GM18867 (cell line): ENCODE data around the gene DHRS7B.
"Not testable (repeated sequence)": the region's sequence is repeated elsewhere in the genome, so short reads cannot be mapped to it uniquely, and the experiment has no call there.

ENCODE experiments used
- ATAC-seq: cut with Tn5 transposase; IDR thresholded peaks from one replicate; pipeline ENCODE4 v1.9.1; 2021; ENCODE audit warnings: mild to moderate bottlenecking, moderate library complexity; ENCODE audit not compliant: unreplicated experiment

DHRS7B gene

DNA sequence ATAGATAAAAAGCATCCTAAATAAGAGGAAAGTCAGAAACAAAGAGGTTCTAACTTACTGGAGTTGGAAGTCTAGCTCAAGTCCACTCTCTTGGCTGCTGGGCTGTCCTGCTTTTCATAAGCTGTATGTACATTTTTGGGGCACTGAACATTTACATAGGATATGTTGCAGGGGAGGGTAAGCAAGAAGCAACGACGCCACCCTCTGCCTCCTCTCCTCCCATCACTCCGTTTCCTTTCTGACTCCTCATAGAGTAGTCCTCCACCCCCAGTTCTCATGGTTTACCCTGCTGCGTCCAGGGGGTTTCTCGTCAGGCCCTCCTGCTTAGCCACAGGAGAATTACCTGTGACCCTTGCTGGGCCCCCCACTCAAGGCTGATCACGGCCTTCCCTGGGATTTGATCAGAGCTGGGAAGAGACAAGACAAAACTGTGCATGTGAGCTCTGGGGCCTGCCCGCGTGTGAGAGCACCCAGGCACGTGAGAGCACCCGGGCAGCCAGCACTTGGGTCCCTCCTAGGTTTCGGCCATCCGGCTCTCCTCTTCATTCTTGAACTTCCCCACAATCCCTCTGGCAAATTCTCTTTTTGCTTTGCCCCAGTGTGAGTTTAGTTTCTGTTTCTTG is 50.1 kb downstream of the DHRS7B start:
- ATAC-seq, result no peak

DNA sequence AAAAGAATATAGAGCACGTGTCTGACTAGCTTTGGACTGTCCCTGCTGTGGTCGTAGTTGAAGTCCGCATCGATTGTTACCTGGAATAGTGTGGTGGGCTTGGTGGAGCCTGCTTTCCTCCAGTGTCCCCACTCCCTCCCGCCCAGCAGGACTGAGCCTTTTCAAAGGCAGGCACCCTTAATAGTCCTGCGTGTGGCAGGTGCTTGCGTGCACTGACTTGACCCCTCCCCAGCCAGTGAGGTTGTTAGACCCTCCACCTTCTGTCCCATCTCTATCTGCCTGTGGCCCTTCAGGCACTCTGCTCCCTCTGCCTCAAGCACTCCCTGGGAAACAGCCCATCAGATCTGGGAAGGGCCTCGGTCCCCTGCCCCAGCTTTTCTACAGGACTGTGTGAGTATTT is 50.6 kb downstream of the DHRS7B start:
- ATAC-seq, result no peak

- no peak for ATAC-seq
Measured at GRCh38 chr17:21177854-21178600, 51.3 kb downstream of the DHRS7B start.

GRCh38 chr17:21183468-21183867 is 56.7 kb downstream of the DHRS7B start:
- no peak for ATAC-seq

DNA sequence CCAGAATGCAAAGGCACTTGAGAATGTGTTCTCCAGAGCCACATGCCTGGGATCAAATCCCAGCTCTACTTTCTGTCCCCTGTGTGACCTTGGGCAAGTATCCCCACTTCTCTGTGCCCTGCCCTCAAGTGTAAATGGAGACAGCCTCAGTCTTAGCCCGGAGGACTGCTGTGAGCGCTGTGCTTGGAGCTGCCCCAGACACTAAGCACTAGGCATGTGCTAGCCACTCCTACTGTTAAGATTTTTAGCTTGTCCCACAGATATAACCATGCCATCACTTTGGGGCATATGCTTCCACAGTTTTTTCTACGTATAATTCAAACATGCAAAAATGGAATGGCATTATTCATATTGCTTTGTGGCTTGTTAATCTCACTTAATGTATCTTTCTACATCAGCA is 57.8 kb downstream of the DHRS7B start:
- no peak for ATAC-seq

- no peak for ATAC-seq
Measured at GRCh38 chr17:21185061-21185460, 58.3 kb downstream of the DHRS7B start.

DNA sequence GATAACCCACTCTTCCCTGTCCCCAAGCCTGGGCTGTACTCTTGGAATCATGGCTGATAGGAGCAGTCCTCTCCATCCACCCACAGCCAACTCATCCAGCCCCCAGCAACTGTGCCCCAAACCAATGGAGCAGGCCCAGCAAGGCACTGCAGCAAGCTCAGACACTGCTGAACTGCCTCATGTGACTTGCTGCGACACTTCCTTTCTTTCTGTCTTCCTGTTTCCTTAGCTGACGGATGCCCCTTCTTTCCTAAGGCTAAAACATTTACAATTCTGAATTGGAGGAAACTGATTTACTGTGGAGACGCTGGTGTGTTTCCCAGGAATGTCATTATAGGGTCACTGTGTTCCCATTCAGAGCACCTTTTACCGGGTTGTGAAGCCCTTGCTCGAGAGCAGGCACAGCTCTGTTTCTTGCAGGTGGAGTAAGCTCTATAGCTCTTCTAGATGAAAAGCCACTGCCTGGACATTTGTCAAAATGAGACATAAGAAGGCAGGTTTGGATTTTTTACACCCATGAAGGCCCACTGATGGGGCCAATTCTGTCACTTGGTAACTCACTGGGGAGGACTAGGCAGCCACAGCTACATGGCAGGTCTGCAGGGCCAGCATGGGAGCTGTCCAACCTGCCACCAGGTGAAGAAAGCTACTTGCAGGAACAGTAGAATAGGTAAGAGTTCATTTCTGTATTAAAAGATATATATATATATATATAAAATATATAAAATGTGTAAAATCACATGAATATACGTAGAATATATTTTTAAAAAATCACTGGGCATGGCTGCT is 59.8 kb downstream of the DHRS7B start:
- ATAC-seq, result no peak

GRCh38 chr17:21189361-21189760 is 62.6 kb downstream of the DHRS7B start:
- ATAC-seq, result no peak

DNA sequence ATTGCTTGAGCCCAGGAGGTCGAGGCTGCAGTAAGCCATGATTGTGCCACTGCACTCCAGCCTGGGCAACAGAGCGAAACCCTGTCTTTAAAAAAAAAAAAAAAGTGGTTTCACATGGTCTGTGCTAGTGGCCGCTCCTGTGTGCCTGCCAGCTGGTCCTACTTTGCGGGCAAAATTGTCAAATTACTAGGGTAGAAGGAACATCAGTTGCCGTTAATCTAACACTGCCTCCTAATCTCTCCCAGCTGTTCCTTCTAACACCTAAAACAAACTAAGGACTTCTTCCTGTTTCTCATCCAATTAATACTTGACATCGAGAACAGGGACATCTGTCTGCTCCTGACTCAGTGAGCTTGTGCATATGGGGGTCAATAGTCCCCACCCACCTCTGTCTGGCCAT is 63.3 kb downstream of the DHRS7B start:
- no peak for ATAC-seq

- ATAC-seq, result no peak
Measured at GRCh38 chr17:21191698-21192097, 64.9 kb downstream of the DHRS7B start.

GRCh38 chr17:21192414-21192813 is 65.7 kb downstream of the DHRS7B start:
- not testable (repeated sequence) for ATAC-seq

DNA sequence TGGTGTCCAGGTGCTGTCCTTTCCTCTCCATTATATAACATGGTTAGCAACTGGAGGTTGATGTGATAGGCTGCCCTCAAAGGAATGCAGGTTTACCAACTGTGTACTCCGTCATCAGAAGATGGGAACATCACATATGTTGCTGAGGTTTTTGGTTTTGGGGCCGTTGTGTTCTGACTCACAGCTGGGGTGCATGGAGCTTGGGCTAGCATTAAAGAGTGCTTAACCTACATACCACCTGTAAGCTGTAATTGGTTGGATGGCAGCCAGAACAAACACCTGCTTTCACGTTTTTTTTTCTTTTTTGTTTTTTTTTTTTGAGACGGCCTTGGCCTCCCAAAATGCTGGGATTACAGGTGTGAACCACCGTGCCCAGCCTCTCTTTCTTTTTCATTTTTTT is 66.3 kb downstream of the DHRS7B start:
- no peak for ATAC-seq

- ATAC-seq, result no peak
Measured at GRCh38 chr17:21194226-21194625, 67.5 kb downstream of the DHRS7B start.

- no peak for ATAC-seq
Measured at GRCh38 chr17:21194703-21195102, 67.9 kb downstream of the DHRS7B start.

DNA sequence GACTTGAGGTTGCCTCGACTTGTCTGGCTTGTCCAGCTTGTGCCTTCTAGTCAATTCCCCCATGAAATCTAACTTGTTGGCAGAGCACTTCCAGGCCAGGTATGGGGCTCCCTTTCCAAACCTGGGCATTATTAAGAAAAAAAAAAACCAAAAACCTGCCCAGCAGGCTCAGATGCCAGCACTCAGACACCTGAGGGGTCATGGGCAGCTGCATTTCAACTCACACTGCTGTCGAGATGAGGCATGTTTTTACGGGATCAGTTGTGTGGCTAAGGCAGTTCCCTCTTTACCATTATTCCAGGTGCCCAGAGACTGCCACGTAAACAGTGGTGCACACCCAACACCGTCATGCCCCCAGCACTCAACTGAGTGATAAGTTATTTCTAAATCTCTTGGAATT is 69.4 kb downstream of the DHRS7B start:
- no peak for ATAC-seq

DNA sequence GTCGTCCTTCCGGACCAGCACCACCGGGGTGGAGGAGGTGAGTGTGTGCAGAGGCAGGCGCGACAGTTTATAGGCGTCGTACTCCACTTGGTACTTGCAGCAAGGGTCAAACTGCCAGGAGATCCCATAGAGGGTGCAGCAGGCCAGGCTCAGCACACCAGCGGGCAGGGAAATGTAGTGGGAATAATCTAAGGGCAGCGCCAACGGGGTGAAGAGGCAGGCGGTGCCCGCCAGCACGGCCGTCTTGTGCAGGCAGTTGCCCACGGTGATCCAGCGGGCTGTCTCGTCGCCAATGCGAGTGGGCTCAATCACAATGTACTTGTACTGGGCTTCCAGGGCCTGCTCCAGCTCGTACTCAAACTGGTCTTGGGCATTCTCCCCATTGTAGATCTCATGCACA is 71.6 kb downstream of the DHRS7B start:
- no peak for ATAC-seq

DNA sequence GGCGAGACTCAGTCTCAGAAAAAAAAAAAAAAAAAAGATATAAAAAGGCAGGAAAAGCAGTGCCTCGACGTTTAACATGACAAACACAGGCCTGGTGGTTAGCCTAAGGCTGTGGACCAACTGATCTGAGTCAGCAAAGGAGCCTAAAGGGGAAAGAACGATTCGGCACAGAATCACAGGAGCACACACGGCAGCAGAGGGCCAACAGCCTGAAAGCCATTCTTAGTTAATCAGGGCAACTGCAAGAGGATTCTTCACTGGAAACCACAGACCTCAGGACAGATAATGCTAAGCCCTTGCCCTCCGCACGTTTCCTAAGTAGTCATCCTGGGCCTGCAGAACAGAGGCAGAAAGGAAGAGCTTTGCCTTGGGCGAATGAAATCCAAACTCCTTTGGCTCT is 72.5 kb downstream of the DHRS7B start:
- ATAC-seq, result no peak

- ATAC-seq, result no peak
Measured at GRCh38 chr17:21199856-21200255, 73.1 kb downstream of the DHRS7B start.

DNA sequence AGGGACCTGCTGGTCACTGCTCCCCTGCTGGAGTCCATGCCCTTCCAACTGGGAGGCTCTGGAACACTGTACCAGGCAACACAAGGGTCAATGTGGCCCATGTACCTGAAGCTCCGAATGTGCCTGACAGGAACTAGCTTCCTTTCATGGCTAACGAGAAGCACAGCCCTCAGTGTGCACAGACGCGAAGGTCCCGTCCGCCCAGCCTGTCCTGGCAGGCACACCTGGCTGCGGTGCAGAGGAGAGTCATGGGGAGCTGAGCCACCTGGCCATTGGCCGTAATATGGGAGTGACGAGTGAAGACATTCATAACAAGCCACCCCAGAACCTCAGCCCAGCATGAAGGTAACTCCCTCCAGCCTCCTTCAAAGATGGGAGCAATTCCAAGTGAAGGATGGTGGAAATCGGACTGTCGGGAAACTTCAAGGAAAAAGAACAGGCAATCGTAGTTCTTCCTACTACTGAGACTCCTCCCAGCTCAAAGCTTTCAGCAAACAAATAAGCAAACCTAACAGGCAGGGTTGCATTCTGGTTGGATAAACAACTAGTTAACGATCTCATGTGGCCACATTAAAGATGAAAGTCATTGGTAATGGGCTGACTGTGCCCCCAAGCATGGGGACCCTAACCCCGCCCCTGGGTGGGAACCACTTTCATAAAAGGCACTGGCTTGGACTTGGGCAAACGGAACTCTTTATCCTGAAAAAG is 74.0 kb downstream of the DHRS7B start:
- no peak for ATAC-seq

GRCh38 chr17:21201298-21201595 is 74.5 kb downstream of the DHRS7B start:
- no peak for ATAC-seq

- ATAC-seq, result no peak
Measured at GRCh38 chr17:21201874-21202273, 75.1 kb downstream of the DHRS7B start.

DNA sequence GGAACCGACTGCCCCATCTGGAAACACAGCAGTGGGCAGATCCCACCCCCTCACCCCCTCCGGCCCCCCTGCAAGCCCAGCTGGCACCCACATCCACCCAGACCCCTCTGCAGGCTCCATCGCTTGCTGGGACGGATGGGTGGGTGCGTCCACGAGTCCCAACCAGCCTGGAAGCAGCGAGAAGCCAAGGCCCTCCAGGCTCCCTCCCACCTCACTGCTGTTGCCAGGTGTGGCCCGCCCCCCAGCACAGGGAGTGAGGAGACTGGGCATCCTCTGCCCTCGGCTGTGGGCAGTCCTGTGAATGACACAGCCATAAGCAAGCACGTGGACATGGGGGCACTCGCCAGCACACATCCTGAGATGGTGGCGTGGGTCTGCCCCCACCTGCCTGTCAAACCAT is 75.7 kb downstream of the DHRS7B start:
- ATAC-seq, result no peak
